AG09309 (cell line): ENCODE results near the gene MCC.

Source experiments
- DNase-seq: peaks from one replicate; pipeline ENCODE4 v3.0.0-alpha.2; 2010; ENCODE audit warnings: low read depth
- H3K4me3 ChIP-seq: 2 replicates; pipeline ENCODE4 v1.5.1; 2011; ENCODE audit warnings: mild to moderate bottlenecking, low read depth, low read length, moderate library complexity; ENCODE audit not compliant: control insufficient read depth
- TF ChIP-seq, protein P1 (sequence below): IDR thresholded peaks from 2 replicates; pipeline ENCODE4 v1.5.1; 2011; ENCODE audit warnings: mild to moderate bottlenecking, low read depth, low read length, inconsistent platforms; ENCODE audit not compliant: insufficient read depth, control insufficient read depth; ENCODE audit errors: missing control alignments

MCC gene

DNA sequence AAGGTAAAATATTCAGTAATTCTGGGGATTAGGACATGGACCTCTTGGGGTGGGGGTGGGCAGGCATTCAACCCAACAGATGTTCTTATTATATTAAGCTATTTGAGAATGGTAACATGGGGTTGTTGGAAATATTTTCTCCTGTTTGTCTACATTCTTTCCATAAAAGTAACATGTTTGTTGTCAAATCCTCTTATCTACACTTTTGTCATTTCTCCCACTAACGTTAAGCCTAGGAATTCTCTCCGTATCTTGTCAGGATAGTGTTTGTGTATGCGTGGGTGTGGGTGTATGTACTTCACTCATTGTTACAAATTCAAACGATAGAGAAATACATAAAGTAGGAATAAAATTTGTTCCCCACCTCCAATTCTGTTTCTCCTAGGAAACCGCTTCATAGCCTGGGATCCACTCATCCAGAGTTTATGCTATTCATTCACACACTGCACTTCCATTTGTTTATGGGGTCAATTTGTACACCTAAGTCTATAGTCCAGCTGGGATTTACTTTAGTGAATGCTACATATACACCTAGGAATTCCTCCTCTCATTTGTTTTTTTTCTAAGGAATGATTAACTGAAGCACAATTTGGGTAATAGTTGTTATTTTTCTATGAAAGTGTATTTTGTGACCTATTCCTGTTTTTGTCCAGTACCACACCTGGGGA lies 294.8 kb downstream of the MCC start:
- no peak overlapping the region for H3K4me3 ChIP-seq
- no peak for DNase-seq
- TF ChIP-seq, protein P1, sequence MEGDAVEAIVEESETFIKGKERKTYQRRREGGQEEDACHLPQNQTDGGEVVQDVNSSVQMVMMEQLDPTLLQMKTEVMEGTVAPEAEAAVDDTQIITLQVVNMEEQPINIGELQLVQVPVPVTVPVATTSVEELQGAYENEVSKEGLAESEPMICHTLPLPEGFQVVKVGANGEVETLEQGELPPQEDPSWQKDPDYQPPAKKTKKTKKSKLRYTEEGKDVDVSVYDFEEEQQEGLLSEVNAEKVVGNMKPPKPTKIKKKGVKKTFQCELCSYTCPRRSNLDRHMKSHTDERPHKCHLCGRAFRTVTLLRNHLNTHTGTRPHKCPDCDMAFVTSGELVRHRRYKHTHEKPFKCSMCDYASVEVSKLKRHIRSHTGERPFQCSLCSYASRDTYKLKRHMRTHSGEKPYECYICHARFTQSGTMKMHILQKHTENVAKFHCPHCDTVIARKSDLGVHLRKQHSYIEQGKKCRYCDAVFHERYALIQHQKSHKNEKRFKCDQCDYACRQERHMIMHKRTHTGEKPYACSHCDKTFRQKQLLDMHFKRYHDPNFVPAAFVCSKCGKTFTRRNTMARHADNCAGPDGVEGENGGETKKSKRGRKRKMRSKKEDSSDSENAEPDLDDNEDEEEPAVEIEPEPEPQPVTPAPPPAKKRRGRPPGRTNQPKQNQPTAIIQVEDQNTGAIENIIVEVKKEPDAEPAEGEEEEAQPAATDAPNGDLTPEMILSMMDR, result no peak

DNA sequence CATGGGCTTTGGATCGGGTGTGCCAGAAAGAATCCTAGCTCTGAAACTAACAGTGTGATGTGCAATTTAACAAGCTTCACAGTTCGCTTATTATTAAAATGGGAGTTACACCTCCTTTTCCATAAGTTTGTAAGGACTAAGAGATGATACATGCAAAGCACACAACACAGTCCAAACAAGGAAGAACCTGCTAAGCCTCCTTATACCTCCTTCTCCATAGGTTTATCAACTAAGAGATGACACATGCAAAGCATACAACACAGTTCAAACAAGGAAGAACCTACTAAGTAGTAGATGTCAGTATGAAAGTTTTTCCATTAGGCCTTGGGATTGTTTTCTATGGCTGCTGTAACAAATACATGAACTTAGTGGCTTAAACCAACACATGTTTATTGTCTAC lies 295.7 kb downstream of the MCC start:
- no peak for DNase-seq
- H3K4me3 ChIP-seq, result no peak overlapping the region
- TF ChIP-seq, protein P1, result no peak

DNA sequence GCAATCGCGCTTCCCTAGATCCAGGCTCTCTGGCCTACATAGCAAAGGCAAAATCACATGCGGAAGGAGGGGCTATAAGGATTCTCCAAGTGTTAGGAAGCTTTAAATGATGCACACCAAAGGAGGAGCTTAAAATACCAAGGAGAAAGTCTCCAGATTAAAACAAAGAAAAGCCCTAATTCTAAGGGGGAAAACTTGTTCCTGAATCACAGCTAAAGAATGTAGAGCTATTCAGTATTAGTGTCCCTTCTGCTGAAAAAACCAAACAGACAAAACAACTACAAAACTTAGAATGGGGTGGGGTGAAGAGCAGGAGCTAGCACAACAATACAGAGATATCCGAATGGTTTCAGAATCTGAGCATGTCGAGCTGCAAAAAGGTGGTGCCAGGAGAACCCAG lies 297.9 kb downstream of the MCC start:
- no peak for DNase-seq
- no peak overlapping the region for H3K4me3 ChIP-seq
- TF ChIP-seq, protein P1, result no peak

DNA sequence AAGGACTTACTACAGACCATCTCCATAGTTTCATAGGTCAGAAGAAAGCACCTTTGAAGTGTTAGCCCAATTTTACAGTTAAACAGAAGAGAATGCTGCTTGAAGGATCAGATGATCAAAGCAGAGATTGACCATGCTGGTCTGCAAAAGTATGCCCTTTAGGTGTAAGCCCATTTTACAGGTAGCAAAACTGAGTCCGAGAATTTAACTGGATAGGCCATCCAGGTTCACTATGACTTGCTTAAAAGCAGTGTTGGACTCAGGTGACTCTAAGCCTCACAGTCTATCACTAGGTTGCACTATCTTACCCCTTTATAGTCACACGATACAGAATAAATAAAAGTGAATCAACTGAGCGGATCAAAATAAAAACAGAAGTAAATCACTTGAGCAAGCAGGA lies 299.0 kb downstream of the MCC start:
- no peak for DNase-seq
- no peak overlapping the region for H3K4me3 ChIP-seq
- TF ChIP-seq, protein P1, result no peak

DNA sequence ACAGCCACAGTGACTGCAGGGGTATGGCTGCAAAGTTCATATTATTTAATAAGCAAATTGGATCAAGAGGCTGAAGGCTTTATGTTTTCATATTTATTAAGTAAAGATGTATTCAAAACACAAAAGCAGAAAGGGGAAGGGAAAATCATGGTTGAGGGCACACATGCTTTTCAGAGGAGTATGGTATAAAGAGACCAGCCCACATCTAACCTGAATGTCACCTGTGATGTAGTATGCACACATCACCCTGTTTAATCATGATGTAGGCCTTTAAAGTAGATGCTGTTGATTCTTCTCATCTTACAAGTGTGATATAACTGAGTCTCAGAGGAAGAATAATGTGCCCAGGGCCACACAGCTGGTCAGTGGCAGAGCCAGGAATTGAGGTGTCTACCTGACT lies 299.8 kb downstream of the MCC start:
- no peak for DNase-seq
- no peak overlapping the region for H3K4me3 ChIP-seq
- TF ChIP-seq, protein P1, result no peak

DNA sequence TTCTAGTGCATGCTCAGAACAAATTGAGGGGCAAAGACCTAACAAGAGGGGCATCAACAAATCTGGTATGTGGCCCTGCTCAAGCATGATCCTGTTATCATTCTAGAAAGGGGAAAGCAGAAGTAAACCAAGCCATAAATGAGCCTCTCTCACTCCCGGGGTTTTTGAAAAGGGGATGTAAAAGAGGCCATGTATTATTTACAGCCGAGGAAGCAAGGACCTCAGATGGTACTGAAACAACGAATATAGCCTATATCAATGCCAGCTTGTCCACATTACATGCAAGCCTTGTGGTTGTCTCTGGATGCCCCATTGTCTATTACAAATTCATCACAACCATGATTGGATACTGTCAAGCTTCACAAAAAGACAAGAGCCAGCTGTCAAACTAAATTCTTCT lies 300.3 kb downstream of the MCC start:
- no peak overlapping the region for H3K4me3 ChIP-seq
- TF ChIP-seq, protein P1, result no peak
- no peak for DNase-seq
